ENCODE data around the gene MYH11.
"Not testable (repeated sequence)": the region's sequence is repeated elsewhere in the genome, so short reads cannot be mapped to it uniquely, and the experiment has no call there.

Gene MYH11

GRCh38 chr16:15864939-15865338 lies 8.1 kb upstream of the MYH11 start:
- no peak for DNase-seq (ENCODE audit: low spot score in 2 of 2)
- Histone ChIP-seq H3K27me3 (ENCODE audit: low read depth) (no peaks in the 10 kb centered on the region), H3K36me3 (replicated peaks) (peaks cover 15% of the 10 kb centered on the region), H3K4me1 (no peaks in the 10 kb centered on the region), H3K9me3 (no peaks in the 10 kb centered on the region), H3K4me3 (no peak overlapping the region)
- in situ Hi-C loops (cut with MboI; ENCODE audit: low sequenced_read_pairs) = no loop called here

GRCh38 chr16:15861996-15862395 lies 5.2 kb upstream of the MYH11 start:
- in situ Hi-C loops (cut with MboI; ENCODE audit: low sequenced_read_pairs) = no loop called here
- no peak for DNase-seq (ENCODE audit: low spot score in 2 of 2)
- Histone ChIP-seq H3K4me1 (no peaks in the 10 kb centered on the region), H3K27me3 (ENCODE audit: low read depth) (peaks cover 12% of the 10 kb centered on the region), H3K9me3 (no peaks in the 10 kb centered on the region), H3K4me3 (no peak overlapping the region), H3K36me3 (replicated peaks) (peaks cover 9% of the 10 kb centered on the region)

- Histone ChIP-seq H3K27me3 (ENCODE audit: low read depth) (peaks cover 32% of the 10 kb centered on the region), H3K36me3 (replicated peaks) (no peaks in the 10 kb centered on the region), H3K4me1 (no peaks in the 10 kb centered on the region), H3K4me3 (no peak overlapping the region), H3K9me3 (no peaks in the 10 kb centered on the region)
- DNase-seq (ENCODE audit: low spot score in 2 of 2) = no peak
- in situ Hi-C loops (cut with MboI; ENCODE audit: low sequenced_read_pairs) = no loop called here
Measured at GRCh38 chr16:15858921-15859668, 2.3 kb upstream of the MYH11 start.

- Histone ChIP-seq H3K9me3 (no peaks in the 10 kb centered on the region), H3K36me3 (replicated peaks) (no peaks in the 10 kb centered on the region), H3K27me3 (ENCODE audit: low read depth) (peaks cover 33% of the 10 kb centered on the region), H3K4me3 (no peak overlapping the region), H3K4me1 (no peaks in the 10 kb centered on the region)
- in situ Hi-C loops (cut with MboI; ENCODE audit: low sequenced_read_pairs) = no loop called here
- no peak for DNase-seq (ENCODE audit: low spot score in 2 of 2)
Measured at GRCh38 chr16:15857724-15858560, 1.1 kb upstream of the MYH11 start.

GRCh38 chr16:15856182-15856581 lies 646 bp downstream of the MYH11 start:
- Histone ChIP-seq H3K4me1 (no peaks in the 10 kb centered on the region), H3K27me3 (ENCODE audit: low read depth) (peaks cover 33% of the 10 kb centered on the region), H3K9me3 (no peaks in the 10 kb centered on the region), H3K36me3 (replicated peaks) (no peaks in the 10 kb centered on the region), H3K4me3 (no peak overlapping the region)
- DNase-seq (ENCODE audit: low spot score in 2 of 2) = no peak
- in situ Hi-C loops (cut with MboI; ENCODE audit: low sequenced_read_pairs) = no loop called here

GRCh38 chr16:15855704-15856003 lies 1.2 kb downstream of the MYH11 start:
- Histone ChIP-seq H3K27me3 (ENCODE audit: low read depth) (peaks cover 33% of the 10 kb centered on the region), H3K4me3 (no peak overlapping the region), H3K36me3 (replicated peaks) (no peaks in the 10 kb centered on the region), H3K4me1 (no peaks in the 10 kb centered on the region), H3K9me3 (no peaks in the 10 kb centered on the region)
- in situ Hi-C loops (cut with MboI; ENCODE audit: low sequenced_read_pairs) = no loop called here
- no peak for DNase-seq (ENCODE audit: low spot score in 2 of 2)

DNA sequence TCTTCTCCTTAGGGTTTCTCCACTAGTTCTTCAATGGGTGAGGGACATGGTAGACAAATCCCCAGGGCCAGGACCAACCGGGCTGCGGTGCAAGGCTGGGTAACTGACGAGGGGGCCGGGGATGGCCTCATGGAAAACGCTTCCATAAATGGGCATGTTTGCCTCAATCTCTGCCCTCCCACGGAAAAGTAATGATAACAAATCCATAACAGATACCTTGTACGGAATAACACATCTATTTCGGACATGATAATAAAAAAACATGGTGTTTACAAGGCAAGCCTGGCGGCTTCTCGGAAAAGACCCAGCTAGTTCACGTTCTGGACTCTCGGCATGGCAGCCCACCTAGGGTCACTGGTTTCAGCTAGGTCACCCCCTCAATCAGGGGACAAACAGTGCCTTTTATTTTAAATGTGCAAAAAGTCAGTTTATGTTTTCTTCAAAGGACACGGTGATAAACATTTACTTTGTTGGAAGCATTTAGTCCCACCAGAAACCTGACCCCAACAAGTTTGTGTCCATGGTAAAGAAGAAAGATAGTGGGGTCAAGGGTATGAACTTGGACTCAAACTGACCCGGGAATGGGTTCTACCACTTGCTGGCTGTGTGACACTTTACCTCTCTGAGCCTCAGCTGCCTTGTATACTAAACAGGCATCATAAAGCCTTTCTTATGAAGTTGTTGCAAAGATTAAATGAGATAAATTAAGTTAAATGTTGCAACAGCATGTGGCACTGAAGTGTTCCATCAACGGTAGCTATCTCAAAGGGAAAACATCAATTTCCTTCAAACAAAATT lies 1.7 kb downstream of the MYH11 start:
- Histone ChIP-seq H3K36me3 (replicated peaks) (no peaks in the 10 kb centered on the region), H3K4me3 (no peak overlapping the region), H3K4me1 (no peaks in the 10 kb centered on the region), H3K9me3 (no peaks in the 10 kb centered on the region), H3K27me3 (ENCODE audit: low read depth) (peaks cover 33% of the 10 kb centered on the region)
- DNase-seq (ENCODE audit: low spot score in 2 of 2) = no peak
- in situ Hi-C loops (cut with MboI; ENCODE audit: low sequenced_read_pairs) = no loop called here

GRCh38 chr16:15854061-15854460 lies 2.8 kb downstream of the MYH11 start:
- in situ Hi-C loops (cut with MboI; ENCODE audit: low sequenced_read_pairs) = no loop called here
- no peaks in the 10 kb centered on the region for H3K36me3 ChIP-seq (replicated peaks)
- H3K9me3 ChIP-seq = no peaks in the 10 kb centered on the region
- H3K4me1 ChIP-seq = no peaks in the 10 kb centered on the region
- no peak overlapping the region for H3K4me3 ChIP-seq
- no peak for DNase-seq (ENCODE audit: low spot score in 2 of 2)
- peaks cover 33% of the 10 kb centered on the region for H3K27me3 ChIP-seq (ENCODE audit: low read depth)

GRCh38 chr16:15853021-15853420 lies 3.8 kb downstream of the MYH11 start:
- Histone ChIP-seq H3K9me3 (no peaks in the 10 kb centered on the region), H3K36me3 (replicated peaks) (no peaks in the 10 kb centered on the region), H3K4me3 (no peak overlapping the region), H3K27me3 (ENCODE audit: low read depth) (peaks cover 30% of the 10 kb centered on the region), H3K4me1 (no peaks in the 10 kb centered on the region)
- in situ Hi-C loops (cut with MboI; ENCODE audit: low sequenced_read_pairs) = no loop called here
- DNase-seq (ENCODE audit: low spot score in 2 of 2) = no peak

- H3K4me1 ChIP-seq; DNase-seq (ENCODE audit: low spot score in 2 of 2); H3K36me3 ChIP-seq (replicated peaks); H3K4me3 ChIP-seq; in situ Hi-C loops (cut with MboI; ENCODE audit: low sequenced_read_pairs); H3K27me3 ChIP-seq (ENCODE audit: low read depth); H3K9me3 ChIP-seq: not testable (repeated sequence)
Measured at GRCh38 chr16:15850555-15850954, 6.3 kb downstream of the MYH11 start.

DNA sequence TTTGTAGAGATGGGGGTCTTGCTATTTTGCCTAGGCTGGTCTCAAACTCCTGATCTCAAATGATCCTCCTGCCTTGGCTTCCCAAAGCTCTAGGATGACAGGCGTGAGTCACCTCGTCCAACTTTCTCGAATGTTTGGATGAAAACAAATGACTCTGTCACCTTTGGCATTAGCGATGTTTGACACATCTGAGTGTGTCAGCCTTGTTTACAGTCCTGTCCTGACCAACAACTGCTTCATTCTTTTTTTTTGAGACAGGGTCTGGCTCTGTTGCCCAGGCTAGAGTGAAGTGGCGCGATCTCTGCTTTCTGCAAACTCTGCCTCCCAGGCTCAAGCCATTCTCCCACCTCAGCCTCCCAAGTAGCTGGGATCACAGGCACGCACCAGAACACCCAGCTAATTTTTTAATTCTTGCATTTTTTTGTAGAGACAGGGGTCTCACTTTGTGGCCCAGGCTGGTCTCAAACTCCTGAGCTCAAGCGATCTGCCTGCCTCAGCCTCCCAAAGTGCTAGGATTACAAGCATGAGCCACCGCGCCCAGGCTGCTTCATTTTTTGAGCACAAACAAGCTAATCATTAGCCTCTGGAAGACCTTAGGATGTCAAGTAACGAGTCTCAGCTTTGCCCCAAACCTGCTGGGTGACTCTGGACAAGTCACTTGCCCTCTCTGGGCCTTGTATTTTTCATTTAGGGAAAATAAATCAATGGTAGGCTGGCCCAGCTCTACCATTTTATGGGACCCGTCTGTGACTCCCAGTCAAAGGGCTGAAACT lies 7.4 kb downstream of the MYH11 start:
- no peaks in the 10 kb centered on the region for H3K9me3 ChIP-seq
- no peaks in the 10 kb centered on the region for H3K36me3 ChIP-seq (replicated peaks)
- DNase-seq (ENCODE audit: low spot score in 2 of 2) = no peak
- in situ Hi-C loops (cut with MboI; ENCODE audit: low sequenced_read_pairs) = no loop called here
- no peaks in the 10 kb centered on the region for H3K4me1 ChIP-seq
- H3K4me3 ChIP-seq = no peak overlapping the region
- peaks cover 3% of the 10 kb centered on the region; the same call in 1 of the 2 replicates for H3K27me3 ChIP-seq (ENCODE audit: low read depth)

- Histone ChIP-seq H3K36me3 (replicated peaks) (no peaks in the 10 kb centered on the region), H3K4me1 (no peaks in the 10 kb centered on the region), H3K27me3 (ENCODE audit: low read depth) (no peaks in the 10 kb centered on the region), H3K9me3 (no peaks in the 10 kb centered on the region), H3K4me3 (no peak overlapping the region)
- DNase-seq (ENCODE audit: low spot score in 2 of 2) = no peak
- in situ Hi-C loops (cut with MboI; ENCODE audit: low sequenced_read_pairs) = no loop called here
Measured at GRCh38 chr16:15847611-15848175, 9.1 kb downstream of the MYH11 start.

DNA sequence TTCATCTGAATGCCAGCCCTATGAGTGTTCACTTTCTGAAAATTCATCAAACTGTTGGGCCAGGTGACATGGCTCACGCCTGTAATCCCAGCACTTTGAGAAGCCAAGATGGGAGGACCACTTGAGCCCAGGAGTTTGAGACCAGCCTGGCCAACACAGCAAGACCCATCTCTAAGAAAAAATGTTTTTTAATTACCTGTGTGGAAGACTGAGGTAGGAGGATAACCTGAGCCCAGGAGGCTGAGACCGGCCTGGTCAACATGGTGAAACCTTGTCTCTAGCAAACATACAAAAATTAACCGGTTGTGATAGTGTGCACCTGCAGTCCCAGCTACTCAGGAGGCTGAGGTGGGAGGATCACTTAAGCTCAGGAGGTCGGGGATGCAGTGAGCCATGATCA lies 10.3 kb downstream of the MYH11 start:
- Histone ChIP-seq H3K4me3 (no peak overlapping the region), H3K9me3 (no peaks in the 10 kb centered on the region), H3K36me3 (replicated peaks) (no peaks in the 10 kb centered on the region), H3K4me1 (no peaks in the 10 kb centered on the region), H3K27me3 (ENCODE audit: low read depth) (no peaks in the 10 kb centered on the region)
- DNase-seq (ENCODE audit: low spot score in 2 of 2) = no peak
- in situ Hi-C loops (cut with MboI; ENCODE audit: low sequenced_read_pairs) = no loop called here

Data from HAP-1 (cell line).